Measurements from ENCODE around the gene MAPK12. TPM values are rescaled to one million over a fixed set of nuclear protein-coding genes. Genes with fewer than 3 reads are reported as not detected.

The MAPK12 gene
- total and polyA plus RNA-seq, 10 of the 15 experiments (the other 5 are each of a cell fraction or from before 2014, with no cell fraction given) = 1.1 to 38.9 (median 16.3) TPM

DNA sequence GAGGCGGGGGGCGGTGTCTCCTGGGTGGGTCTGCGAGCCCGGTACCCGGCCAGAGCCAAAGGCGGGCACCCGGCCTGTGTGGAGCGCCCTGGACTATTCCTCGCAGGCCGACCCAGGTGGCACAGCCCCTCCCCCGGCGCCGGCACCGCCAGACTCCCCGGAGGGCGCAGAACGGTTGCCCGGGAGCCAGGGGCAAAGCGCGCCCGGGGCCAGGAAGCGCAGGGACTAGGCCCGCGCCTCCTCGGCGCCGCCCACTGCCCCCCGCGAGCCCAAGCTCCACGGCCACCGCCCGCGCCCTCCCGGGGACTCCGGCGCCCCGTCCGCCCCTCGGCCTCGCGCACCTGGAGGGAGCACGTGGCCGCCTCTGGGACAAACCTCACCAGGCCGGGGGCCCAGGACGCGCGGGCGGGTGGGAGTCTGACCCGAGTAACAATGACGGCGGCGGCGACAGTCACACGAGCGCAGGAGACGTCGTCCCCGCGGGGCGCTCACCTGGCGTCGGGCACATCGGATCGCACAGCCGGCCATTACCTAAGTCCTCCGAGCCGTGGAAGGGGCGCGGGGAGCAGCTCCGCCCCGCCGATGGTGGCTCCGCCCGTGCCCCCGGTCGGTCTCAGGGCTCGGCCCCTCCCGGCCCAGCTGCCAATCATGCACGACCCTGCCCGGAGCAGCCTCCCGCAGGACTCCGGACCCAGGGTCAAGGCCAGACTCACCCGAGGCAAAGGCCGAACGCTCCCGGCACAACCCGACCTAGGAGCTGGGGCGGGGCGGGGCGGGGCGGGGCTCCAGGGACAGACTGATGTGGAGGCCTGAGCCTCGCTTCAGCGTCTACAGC, 38.5 kb upstream of the MAPK12 start:
- no peak for TF ChIP-seq RUNX3 (IDR thresholded peaks at IDR 0.05; ENCODE audit: low read length)
- TF ChIP-seq LARP7 (IDR thresholded peaks at IDR 0.05) = 0 out of 2 replicates have a peak, but pooled peaks have one; percentile 12
- TF ChIP-seq RCOR1 (conservative IDR thresholded peaks at IDR 0.05; ENCODE audit: low read depth, low read length) = no peak
- TF ChIP-seq, protein P1, sequence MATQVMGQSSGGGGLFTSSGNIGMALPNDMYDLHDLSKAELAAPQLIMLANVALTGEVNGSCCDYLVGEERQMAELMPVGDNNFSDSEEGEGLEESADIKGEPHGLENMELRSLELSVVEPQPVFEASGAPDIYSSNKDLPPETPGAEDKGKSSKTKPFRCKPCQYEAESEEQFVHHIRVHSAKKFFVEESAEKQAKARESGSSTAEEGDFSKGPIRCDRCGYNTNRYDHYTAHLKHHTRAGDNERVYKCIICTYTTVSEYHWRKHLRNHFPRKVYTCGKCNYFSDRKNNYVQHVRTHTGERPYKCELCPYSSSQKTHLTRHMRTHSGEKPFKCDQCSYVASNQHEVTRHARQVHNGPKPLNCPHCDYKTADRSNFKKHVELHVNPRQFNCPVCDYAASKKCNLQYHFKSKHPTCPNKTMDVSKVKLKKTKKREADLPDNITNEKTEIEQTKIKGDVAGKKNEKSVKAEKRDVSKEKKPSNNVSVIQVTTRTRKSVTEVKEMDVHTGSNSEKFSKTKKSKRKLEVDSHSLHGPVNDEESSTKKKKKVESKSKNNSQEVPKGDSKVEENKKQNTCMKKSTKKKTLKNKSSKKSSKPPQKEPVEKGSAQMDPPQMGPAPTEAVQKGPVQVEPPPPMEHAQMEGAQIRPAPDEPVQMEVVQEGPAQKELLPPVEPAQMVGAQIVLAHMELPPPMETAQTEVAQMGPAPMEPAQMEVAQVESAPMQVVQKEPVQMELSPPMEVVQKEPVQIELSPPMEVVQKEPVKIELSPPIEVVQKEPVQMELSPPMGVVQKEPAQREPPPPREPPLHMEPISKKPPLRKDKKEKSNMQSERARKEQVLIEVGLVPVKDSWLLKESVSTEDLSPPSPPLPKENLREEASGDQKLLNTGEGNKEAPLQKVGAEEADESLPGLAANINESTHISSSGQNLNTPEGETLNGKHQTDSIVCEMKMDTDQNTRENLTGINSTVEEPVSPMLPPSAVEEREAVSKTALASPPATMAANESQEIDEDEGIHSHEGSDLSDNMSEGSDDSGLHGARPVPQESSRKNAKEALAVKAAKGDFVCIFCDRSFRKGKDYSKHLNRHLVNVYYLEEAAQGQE (IDR thresholded peaks at IDR 0.05; ENCODE audit: low read depth, low read length) = no peak
- TF ChIP-seq IKZF2 (IDR thresholded peaks at IDR 0.05) = no peak
- no peak for TF ChIP-seq HDGF (IDR thresholded peaks at IDR 0.05)
- TF ChIP-seq NFXL1 (IDR thresholded peaks at IDR 0.05; ENCODE audit: borderline replicate concordance) = no peak
- TF ChIP-seq, protein P2, sequence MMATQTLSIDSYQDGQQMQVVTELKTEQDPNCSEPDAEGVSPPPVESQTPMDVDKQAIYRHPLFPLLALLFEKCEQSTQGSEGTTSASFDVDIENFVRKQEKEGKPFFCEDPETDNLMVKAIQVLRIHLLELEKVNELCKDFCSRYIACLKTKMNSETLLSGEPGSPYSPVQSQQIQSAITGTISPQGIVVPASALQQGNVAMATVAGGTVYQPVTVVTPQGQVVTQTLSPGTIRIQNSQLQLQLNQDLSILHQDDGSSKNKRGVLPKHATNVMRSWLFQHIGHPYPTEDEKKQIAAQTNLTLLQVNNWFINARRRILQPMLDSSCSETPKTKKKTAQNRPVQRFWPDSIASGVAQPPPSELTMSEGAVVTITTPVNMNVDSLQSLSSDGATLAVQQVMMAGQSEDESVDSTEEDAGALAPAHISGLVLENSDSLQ (IDR thresholded peaks at IDR 0.05) = 0 out of 2 replicates have a peak, but pooled peaks have one; percentile 18
- TF ChIP-seq NR2C1 (IDR thresholded peaks at IDR 0.05) = peak; percentile 1; the same call in 1 of the 2 replicates
- no peak for TF ChIP-seq DPF2 (IDR thresholded peaks at IDR 0.05)
- TF ChIP-seq GATAD2B (conservative IDR thresholded peaks at IDR 0.05; ENCODE audit: low read depth) = 0 out of 2 replicates have a peak, but pooled peaks have one; percentile 39
- TF ChIP-seq, protein P3, sequence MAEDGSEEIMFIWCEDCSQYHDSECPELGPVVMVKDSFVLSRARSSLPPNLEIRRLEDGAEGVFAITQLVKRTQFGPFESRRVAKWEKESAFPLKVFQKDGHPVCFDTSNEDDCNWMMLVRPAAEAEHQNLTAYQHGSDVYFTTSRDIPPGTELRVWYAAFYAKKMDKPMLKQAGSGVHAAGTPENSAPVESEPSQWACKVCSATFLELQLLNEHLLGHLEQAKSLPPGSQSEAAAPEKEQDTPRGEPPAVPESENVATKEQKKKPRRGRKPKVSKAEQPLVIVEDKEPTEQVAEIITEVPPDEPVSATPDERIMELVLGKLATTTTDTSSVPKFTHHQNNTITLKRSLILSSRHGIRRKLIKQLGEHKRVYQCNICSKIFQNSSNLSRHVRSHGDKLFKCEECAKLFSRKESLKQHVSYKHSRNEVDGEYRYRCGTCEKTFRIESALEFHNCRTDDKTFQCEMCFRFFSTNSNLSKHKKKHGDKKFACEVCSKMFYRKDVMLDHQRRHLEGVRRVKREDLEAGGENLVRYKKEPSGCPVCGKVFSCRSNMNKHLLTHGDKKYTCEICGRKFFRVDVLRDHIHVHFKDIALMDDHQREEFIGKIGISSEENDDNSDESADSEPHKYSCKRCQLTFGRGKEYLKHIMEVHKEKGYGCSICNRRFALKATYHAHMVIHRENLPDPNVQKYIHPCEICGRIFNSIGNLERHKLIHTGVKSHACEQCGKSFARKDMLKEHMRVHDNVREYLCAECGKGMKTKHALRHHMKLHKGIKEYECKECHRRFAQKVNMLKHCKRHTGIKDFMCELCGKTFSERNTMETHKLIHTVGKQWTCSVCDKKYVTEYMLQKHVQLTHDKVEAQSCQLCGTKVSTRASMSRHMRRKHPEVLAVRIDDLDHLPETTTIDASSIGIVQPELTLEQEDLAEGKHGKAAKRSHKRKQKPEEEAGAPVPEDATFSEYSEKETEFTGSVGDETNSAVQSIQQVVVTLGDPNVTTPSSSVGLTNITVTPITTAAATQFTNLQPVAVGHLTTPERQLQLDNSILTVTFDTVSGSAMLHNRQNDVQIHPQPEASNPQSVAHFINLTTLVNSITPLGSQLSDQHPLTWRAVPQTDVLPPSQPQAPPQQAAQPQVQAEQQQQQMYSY (CRISPR knock-in tag; IDR thresholded peaks at IDR 0.05) = no peak
- no peak for TF ChIP-seq JUND (IDR thresholded peaks at IDR 0.05; ENCODE audit: low read depth, low read length)
- TF ChIP-seq ZZZ3 (IDR thresholded peaks at IDR 0.05; ENCODE audit: control insufficient read depth, insufficient read length, low read depth) = no peak
- SMC1A ChIA-PET (ENCODE audit: uncharacterized antibody, unreplicated experiment) = no interaction called here
- Histone ChIP-seq H3K27ac (ENCODE audit: control insufficient read depth, insufficient read depth) (no peak overlapping the region), H3K79me2 (ENCODE audit: control insufficient read depth, insufficient read depth, low read length) (peaks cover 77% of the 10 kb centered on the region), H3K4me2 (ENCODE audit: control insufficient read depth, insufficient read depth) (peak overlapping the region; percentile 55), H4K20me1 (ENCODE audit: control insufficient read depth, insufficient read depth) (peaks cover 4% of the 10 kb centered on the region), H3K4me1 (ENCODE audit: control insufficient read depth, insufficient read depth, low read length) (peaks cover 41% of the 10 kb centered on the region), H3K9me3 (replicated peaks; ENCODE audit: control insufficient read depth, insufficient read depth, low read length) (no peaks in the 10 kb centered on the region), H3K9ac (ENCODE audit: control insufficient read depth, insufficient read depth, low read length) (no peak overlapping the region), H3K4me3 (peak overlapping the region; percentile 47; the same call in 1 of the 2 replicates), H2AFZ (ENCODE audit: control insufficient read depth, low read depth, low read length) (no peak overlapping the region), H3K27me3 (replicated peaks in 1 of 2; ENCODE audit: control insufficient read depth in 2 of 2, insufficient read depth in 2 of 2, low read length in 1 of 2) (no peaks in the 10 kb centered on the region), H3K36me3 (ENCODE audit: control insufficient read depth in 2 of 2, insufficient read depth in 2 of 2, low read length in 1 of 2) (peaks cover 2 to 3% of the 10 kb centered on the region in 2 experiments; a peak in 2 of 4 replicates)
- in situ Hi-C loops (cut with MboI) (no loop called here), intact Hi-C loops (cut with micrococcal nuclease; ENCODE audit: unreplicated experiment) (no loop called here)
- POLR2A ChIA-PET = interaction anchor here (1.6 kb wide), 1 partner anchor 23 kb away, joined by 3 read pairs; no protein-coding TSS in a partner anchor
- RAD21 ChIA-PET (ENCODE audit: unreplicated experiment) = no interaction called here
- CTCF ChIA-PET = interaction anchor here (1.1 to 1.2 kb wide), 2 partner anchors 24 to 35 kb away, joined by 3 read pairs; no protein-coding TSS in a partner anchor
- DNase-seq (ENCODE audit: low read depth, low spot score) = no peak
- peak; percentile 3; the same call in 1 of the 3 replicates for ATAC-seq
- WGBS (ENCODE audit: insufficient coverage, insufficient replicate concordance, low lambda C conversion rate, missing lambda C conversion rate) = 76% methylated on average over 44 of the region's 93 CpGs
- FAIRE-seq = no peak
- no TSS peak for BruUV-seq (replicated peaks)
